WTC11 (cell line): ENCODE measurements around the gene ZNF624. TPM values are rescaled to one million over a fixed set of nuclear protein-coding genes. Genes with fewer than 3 reads are reported as not detected.
"Not testable (repeated sequence)": the region's sequence is repeated elsewhere in the genome, so short reads cannot be mapped to it uniquely, and the experiment has no call there.

Experiments used
- ATAC-seq: fragments of 200-7000 bp; cut with Tn5 transposase; 2 replicates; pipeline ENCODE4 v1.10.0; 2021; ENCODE audit warnings: mild to moderate bottlenecking, moderate library complexity
- CTCF ChIA-PET: fragments of 300-600 bp; sonication (Branson Sonifier 250); formaldehyde crosslinking; loops from one replicate; lab custom pipeline; 2021; ENCODE audit warnings: antibody characterized with exemption; lab: Charles Lee
- POLR2A ChIA-PET: fragments of 350-600 bp; sonication (Branson Sonifier 250); formaldehyde crosslinking; loops from one replicate; lab custom pipeline; 2021; ENCODE audit warnings: antibody characterized with exemption; lab: Charles Lee
- DNase-seq: peaks from one replicate; pipeline ENCODE4 v3.0.0; 2021; ENCODE audit warnings: low spot score
- H3K27ac Mint-ChIP-seq: 2 replicates; pipeline ENCODE4 v1.8.0; 2021; ENCODE audit warnings: mixed read lengths
- H3K27me3 Mint-ChIP-seq: 2 replicates; pipeline ENCODE4 v1.8.0; 2021; ENCODE audit warnings: low read depth, mild to moderate bottlenecking, moderate library complexity, mixed read lengths
- H3K36me3 Mint-ChIP-seq: 2 replicates; pipeline ENCODE4 v1.8.0; 2021; ENCODE audit warnings: mixed read lengths
- H3K4me1 Mint-ChIP-seq: 2 replicates; pipeline ENCODE4 v1.8.0; 2022; ENCODE audit warnings: mixed read lengths
- H3K4me3 Mint-ChIP-seq: 2 replicates; pipeline ENCODE4 v1.8.0; 2021; ENCODE audit warnings: mild to moderate bottlenecking, moderate library complexity, mixed read lengths
- H3K9me3 Mint-ChIP-seq: 2 replicates; pipeline ENCODE4 v1.8.0; 2021; ENCODE audit warnings: mixed read lengths
- CTCF ChIP-seq: fragments of 200-600 bp; IDR thresholded peaks from 2 replicates; pipeline ENCODE4 v1.8.0; 2022; ENCODE audit warnings: antibody characterized with exemption
- ESRRA ChIP-seq: sonication (generic); formaldehyde crosslinking; IDR thresholded peaks from 2 replicates; pipeline ENCODE4 v1.8.1; 2022; ENCODE audit warnings: mild to moderate bottlenecking, missing genetic modification reagents, borderline replicate concordance
- HMGA2 ChIP-seq: fragments of 250-450 bp; sonication (Bioruptor Pico); IDR thresholded peaks from 2 replicates; pipeline ENCODE4 v1.4.0; 2021; ENCODE audit warnings: mild to moderate bottlenecking, moderate library complexity
- JAZF1 ChIP-seq: fragments of 250-450 bp; sonication (Bioruptor Pico); IDR thresholded peaks from 2 replicates; pipeline ENCODE4 v1.9.0; 2021; ENCODE audit warnings: moderate library complexity, mild to moderate bottlenecking, inconsistent platforms
- SMAD4 ChIP-seq: sonication (generic); formaldehyde crosslinking; IDR thresholded peaks from 2 replicates; pipeline ENCODE4 v1.8.0; 2022; ENCODE audit warnings: mild to moderate bottlenecking, missing genetic modification reagents
- SP1 ChIP-seq: sonication (generic); formaldehyde crosslinking; conservative IDR thresholded peaks from 2 replicates; pipeline ENCODE4 v1.8.1; 2022; ENCODE audit warnings: missing genetic modification reagents
- USF2 ChIP-seq: sonication (generic); formaldehyde crosslinking; IDR thresholded peaks from 2 replicates; pipeline ENCODE4 v1.8.1; 2023; ENCODE audit warnings: mild to moderate bottlenecking, missing genetic modification reagents, moderate library complexity
- total RNA-seq: library from RNA; stranded (reverse); gene quantifications from 3 replicates; pipeline ENCODE4 v1.2.3, GENCODE V29; 2021
- TF ChIP-seq, protein P1 (sequence below): sonication (generic); formaldehyde crosslinking; IDR thresholded peaks from 2 replicates; pipeline ENCODE4 v1.8.1; 2023; ENCODE audit warnings: mild to moderate bottlenecking, moderate library complexity, missing genetic modification reagents
- TF ChIP-seq, protein P2 (sequence below): sonication (generic); formaldehyde crosslinking; IDR thresholded peaks from 2 replicates; pipeline ENCODE4 v1.8.0; 2023; ENCODE audit warnings: mild to moderate bottlenecking, missing genetic modification reagents

ZNF624 gene
- total RNA-seq, 1 experiment from 2014 or later: 4.5 TPM

DNA sequence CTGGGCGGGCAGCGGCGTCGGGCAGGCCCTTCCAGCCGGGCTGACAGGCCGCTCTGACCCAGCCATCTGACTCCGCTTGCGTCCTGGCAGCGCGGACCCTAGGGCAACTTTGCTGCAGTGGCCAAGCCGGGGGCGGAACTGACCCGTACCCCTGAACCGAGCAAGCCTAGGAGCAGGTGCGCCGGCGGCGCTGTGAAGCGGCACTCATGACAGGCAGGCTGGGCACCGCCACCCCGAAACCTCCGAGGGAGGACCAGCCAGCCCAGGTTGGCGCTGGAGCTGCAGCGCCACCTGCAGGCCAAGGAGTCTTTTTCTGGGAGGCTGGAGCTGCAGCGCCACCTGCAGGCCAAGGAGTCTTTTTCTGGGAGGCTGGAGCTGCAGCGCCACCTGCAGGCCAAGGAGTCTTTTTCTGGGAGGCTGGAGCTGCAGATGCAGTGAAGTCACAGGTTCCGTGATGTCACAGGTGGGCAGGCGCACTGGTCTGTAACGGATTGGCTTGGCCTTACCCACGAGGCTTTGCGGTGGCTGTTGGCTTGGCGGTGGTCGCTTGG is 36.2 kb upstream of the ZNF624 start, which contains the start of gene CCDC144A:
CCDC144A (plus strand) TSS at position 511 of the 551 bp plus-strand sequence. CDS start 160 bp downstream, outside the sequence.
- H3K36me3 Mint-ChIP-seq: peaks cover 14% of the 10 kb centered on the region
- H3K4me1 Mint-ChIP-seq: peaks cover 23% of the 10 kb centered on the region
- TF ChIP-seq CTCF (peak; percentile 99), USF2 (CRISPR knock-in tag) (0 out of 2 replicates have a peak, but pooled peaks have one; percentile 7)
- TF ChIP-seq, protein P1, sequence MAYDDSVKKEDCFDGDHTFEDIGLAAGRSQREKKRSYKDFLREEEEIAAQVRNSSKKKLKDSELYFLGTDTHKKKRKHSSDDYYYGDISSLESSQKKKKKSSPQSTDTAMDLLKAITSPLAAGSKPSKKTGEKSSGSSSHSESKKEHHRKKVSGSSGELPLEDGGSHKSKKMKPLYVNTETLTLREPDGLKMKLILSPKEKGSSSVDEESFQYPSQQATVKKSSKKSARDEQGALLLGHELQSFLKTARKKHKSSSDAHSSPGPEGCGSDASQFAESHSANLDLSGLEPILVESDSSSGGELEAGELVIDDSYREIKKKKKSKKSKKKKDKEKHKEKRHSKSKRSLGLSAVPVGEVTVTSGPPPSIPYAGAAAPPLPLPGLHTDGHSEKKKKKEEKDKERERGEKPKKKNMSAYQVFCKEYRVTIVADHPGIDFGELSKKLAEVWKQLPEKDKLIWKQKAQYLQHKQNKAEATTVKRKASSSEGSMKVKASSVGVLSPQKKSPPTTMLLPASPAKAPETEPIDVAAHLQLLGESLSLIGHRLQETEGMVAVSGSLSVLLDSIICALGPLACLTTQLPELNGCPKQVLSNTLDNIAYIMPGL (CRISPR knock-in tag): peak; percentile 75; the same call in 1 of the 2 replicates
- peaks cover 17% of the 10 kb centered on the region for H3K9me3 Mint-ChIP-seq
- ChIA-PET POLR2A (interaction anchor here (1.0 kb wide), 1 partner anchor 154 kb away, joined by 3 read pairs; no protein-coding TSS in a partner anchor), CTCF (interaction anchor here (0.6 to 1.5 kb wide), 8 partner anchors 100 to 239 kb away, joined by 3 to 13 read pairs (median 5); no protein-coding TSS in a partner anchor)
- not testable (repeated sequence) for H3K4me3 Mint-ChIP-seq, H3K27ac Mint-ChIP-seq, H3K27me3 Mint-ChIP-seq
- ATAC-seq (peak; percentile 63), DNase-seq (peak; percentile 66)

DNA sequence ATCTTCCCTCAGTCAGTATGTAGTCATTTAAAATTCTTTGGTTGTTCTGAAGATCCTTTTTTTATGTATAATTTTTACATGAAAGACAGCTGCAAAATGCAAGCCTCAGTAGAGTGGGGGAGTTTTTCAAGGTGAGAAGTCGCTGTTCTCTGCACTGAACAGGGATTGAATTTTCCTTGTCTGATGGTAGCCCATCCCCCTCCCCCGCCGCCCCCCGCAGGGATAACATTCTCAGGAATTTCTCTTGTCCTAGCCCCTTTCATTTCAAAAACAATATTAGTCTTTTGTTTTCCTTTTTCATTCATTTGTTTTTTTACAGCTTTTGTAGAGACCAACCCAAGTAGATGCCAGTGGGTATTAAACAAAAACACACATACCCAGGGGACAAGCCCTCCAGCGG is 33.5 kb upstream of the ZNF624 start:
- DNase-seq (peak; percentile 56), ATAC-seq (peak; percentile 20)
- CTCF ChIA-PET: interaction anchor here (0.6 to 1.2 kb wide), 2 partner anchors 183 to 195 kb away, joined by 3 to 4 read pairs; partner anchors contain the start of gene LRRC75A
- Mint-ChIP-seq H3K27ac (peak overlapping the region; percentile 93), H3K4me3 (peak overlapping the region; percentile 39), H3K36me3 (peaks cover 14% of the 10 kb centered on the region), H3K4me1 (peaks cover 39% of the 10 kb centered on the region), H3K9me3 (peaks cover 17% of the 10 kb centered on the region), H3K27me3 (peaks cover 15% of the 10 kb centered on the region)
- POLR2A ChIA-PET: not testable (repeated sequence)

DNA sequence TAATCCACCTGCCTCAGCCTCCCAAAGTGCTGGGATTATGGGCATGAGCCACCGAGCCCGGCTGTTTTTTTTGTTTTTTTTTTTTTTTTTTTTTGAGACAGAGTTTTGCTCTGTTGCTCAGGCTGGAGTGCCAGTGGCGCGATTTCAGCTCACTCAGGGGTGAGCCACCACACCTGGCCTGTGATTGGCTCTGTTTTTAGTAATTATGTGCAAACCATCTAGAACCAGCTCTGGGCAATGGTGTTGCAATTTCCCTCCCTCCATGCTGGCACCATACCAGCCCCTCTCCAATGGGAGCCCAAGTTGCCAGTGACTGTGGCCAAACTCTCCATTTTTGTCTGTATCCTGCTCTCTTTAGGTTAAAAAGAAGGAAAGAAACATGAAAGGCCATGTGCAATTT is 32.4 kb upstream of the ZNF624 start:
- Mint-ChIP-seq H3K36me3 (peaks cover 14% of the 10 kb centered on the region), H3K27ac (peak overlapping the region; percentile 53; the same call in 1 of the 2 replicates), H3K27me3 (peaks cover 15% of the 10 kb centered on the region), H3K9me3 (peaks cover 17% of the 10 kb centered on the region), H3K4me1 (peaks cover 45% of the 10 kb centered on the region)
- DNase-seq, ATAC-seq, POLR2A ChIA-PET, H3K4me3 Mint-ChIP-seq: not testable (repeated sequence)
- CTCF ChIA-PET: interaction anchor here (1.1 kb wide), 1 partner anchor 102 kb away, joined by 3 read pairs; no protein-coding TSS in a partner anchor

- ChIA-PET POLR2A (interaction anchor here (0.9 kb wide), 1 partner anchor 31 kb away, joined by 3 read pairs; no protein-coding TSS in a partner anchor), CTCF (interaction anchor here (0.6 kb wide), 1 partner anchor 1180 kb away, joined by 4 read pairs; no protein-coding TSS in a partner anchor)
- not testable (repeated sequence) for H3K9me3 Mint-ChIP-seq, H3K36me3 Mint-ChIP-seq, H3K27ac Mint-ChIP-seq
- Mint-ChIP-seq H3K27me3 (peaks cover 15% of the 10 kb centered on the region), H3K4me1 (peaks cover 41% of the 10 kb centered on the region), H3K4me3 (peak overlapping the region; percentile 27)
- DNase-seq (peak; percentile 37), ATAC-seq (peak; percentile 53)
Measured at GRCh38 chr17:16683290-16684138, 29.9 kb upstream of the ZNF624 start.

GRCh38 chr17:16676676-16677268 is 23.1 kb upstream of the ZNF624 start:
- no peaks in the 10 kb centered on the region for H3K27me3 Mint-ChIP-seq
- TF ChIP-seq, protein P1 (CRISPR knock-in tag): no peak
- TF ChIP-seq, protein P2, sequence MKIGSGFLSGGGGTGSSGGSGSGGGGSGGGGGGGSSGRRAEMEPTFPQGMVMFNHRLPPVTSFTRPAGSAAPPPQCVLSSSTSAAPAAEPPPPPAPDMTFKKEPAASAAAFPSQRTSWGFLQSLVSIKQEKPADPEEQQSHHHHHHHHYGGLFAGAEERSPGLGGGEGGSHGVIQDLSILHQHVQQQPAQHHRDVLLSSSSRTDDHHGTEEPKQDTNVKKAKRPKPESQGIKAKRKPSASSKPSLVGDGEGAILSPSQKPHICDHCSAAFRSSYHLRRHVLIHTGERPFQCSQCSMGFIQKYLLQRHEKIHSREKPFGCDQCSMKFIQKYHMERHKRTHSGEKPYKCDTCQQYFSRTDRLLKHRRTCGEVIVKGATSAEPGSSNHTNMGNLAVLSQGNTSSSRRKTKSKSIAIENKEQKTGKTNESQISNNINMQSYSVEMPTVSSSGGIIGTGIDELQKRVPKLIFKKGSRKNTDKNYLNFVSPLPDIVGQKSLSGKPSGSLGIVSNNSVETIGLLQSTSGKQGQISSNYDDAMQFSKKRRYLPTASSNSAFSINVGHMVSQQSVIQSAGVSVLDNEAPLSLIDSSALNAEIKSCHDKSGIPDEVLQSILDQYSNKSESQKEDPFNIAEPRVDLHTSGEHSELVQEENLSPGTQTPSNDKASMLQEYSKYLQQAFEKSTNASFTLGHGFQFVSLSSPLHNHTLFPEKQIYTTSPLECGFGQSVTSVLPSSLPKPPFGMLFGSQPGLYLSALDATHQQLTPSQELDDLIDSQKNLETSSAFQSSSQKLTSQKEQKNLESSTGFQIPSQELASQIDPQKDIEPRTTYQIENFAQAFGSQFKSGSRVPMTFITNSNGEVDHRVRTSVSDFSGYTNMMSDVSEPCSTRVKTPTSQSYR (CRISPR knock-in tag): no peak
- TF ChIP-seq SMAD4 (CRISPR knock-in tag) (no peak), USF2 (CRISPR knock-in tag) (no peak), ESRRA (no peak), SP1 (CRISPR knock-in tag) (no peak), HMGA2 (CRISPR knock-in tag) (no peak), JAZF1 (no peak)
- H3K4me1 Mint-ChIP-seq: peaks cover 5% of the 10 kb centered on the region
- no peak overlapping the region for H3K27ac Mint-ChIP-seq
- ATAC-seq (no peak), DNase-seq (no peak)
- ChIA-PET POLR2A (no interaction called here), CTCF (no interaction called here)
- H3K36me3 Mint-ChIP-seq: no peaks in the 10 kb centered on the region
- H3K4me3 Mint-ChIP-seq: no peak overlapping the region
- no peaks in the 10 kb centered on the region for H3K9me3 Mint-ChIP-seq
